Activated naive CD4-positive, alpha-beta T cell treated with anti-CD3 and anti-CD28 coated beads, Interleukin-2, amount 50 U/mL, for 72 hours (primary cell): ENCODE measurements around the gene TAS2R60. TPM values are rescaled to one million over a fixed set of nuclear protein-coding genes. Genes with fewer than 3 reads are reported as not detected.
"Not testable (repeated sequence)": the region's sequence is repeated elsewhere in the genome, so short reads cannot be mapped to it uniquely, and the experiment has no call there.

ENCODE experiments used
- ATAC-seq, 2 donors: fragments of 150-1000 bp; cut with Tn5 transposase; 2 replicates each; pipeline ENCODE4 v1.10.0; 2021; ENCODE audit warnings: mild to moderate bottlenecking in 2 of 2, moderate library complexity in 2 of 2
- DNase-seq, 2 donors: peaks; one replicate each; pipeline ENCODE4 v3.0.0; 2021 to 2022; ENCODE audit warnings: low spot score in 2 of 2
- H3K27ac Mint-ChIP-seq, 2 donors: one replicate each; pipeline ENCODE4 v1.8.0; 2022; ENCODE audit warnings: mild to moderate bottlenecking in 2 of 2, mixed read lengths in 2 of 2
- H3K36me3 Mint-ChIP-seq, 2 donors: one replicate each; pipeline ENCODE4 v1.8.0; 2022; ENCODE audit warnings: mixed read lengths in 2 of 2
- H3K9me3 Mint-ChIP-seq, 2 donors: one replicate each; pipeline ENCODE4 v1.8.0; 2022; ENCODE audit warnings: mixed read lengths in 2 of 2
- total RNA-seq, 2 donors: library from RNA; stranded (reverse); gene quantifications; one replicate each; pipeline ENCODE4 v1.2.3, GENCODE V29; 2022

The TAS2R60 gene
- total RNA-seq, 2 donors from 2014 or later: not detected

GRCh38 chr7:143452495-143452894, 9.2 kb downstream of the TAS2R60 start:
- Mint-ChIP-seq H3K27ac (no peak overlapping the region), H3K36me3 (peaks cover 0 to 5% of the 10 kb centered on the region in 2 donors), H3K9me3 (no peaks in the 10 kb centered on the region)
- no peak for ATAC-seq
- DNase-seq: no peak

- no peak for DNase-seq
- ATAC-seq: no peak
- Mint-ChIP-seq H3K27ac (no peak overlapping the region), H3K36me3 (peaks cover 0 to 12% of the 10 kb centered on the region in 2 donors), H3K9me3 (no peaks in the 10 kb centered on the region)
Observed at GRCh38 chr7:143454091-143454680, 10.9 kb downstream of the TAS2R60 start.

GRCh38 chr7:143455491-143455890, 12.2 kb downstream of the TAS2R60 start:
- no peak overlapping the region for H3K27ac Mint-ChIP-seq
- no peaks in the 10 kb centered on the region for H3K9me3 Mint-ChIP-seq
- ATAC-seq (no peak), DNase-seq (no peak)
- H3K36me3 Mint-ChIP-seq: peaks cover 0 to 13% of the 10 kb centered on the region in 2 donors

- DNase-seq (no peak), ATAC-seq (no peak)
- H3K9me3 Mint-ChIP-seq: no peaks in the 10 kb centered on the region
Observed at GRCh38 chr7:143455942-143456341, 12.7 kb downstream of the TAS2R60 start.

GRCh38 chr7:143456992-143457793, 13.9 kb downstream of the TAS2R60 start:
- ATAC-seq (no peak), DNase-seq (no peak)
- H3K27ac Mint-ChIP-seq: peak overlapping the region in 1 of 2 donors; percentile 49
- H3K9me3 Mint-ChIP-seq: no peaks in the 10 kb centered on the region
- peaks cover 0 to 18% of the 10 kb centered on the region in 2 donors for H3K36me3 Mint-ChIP-seq

More at GRCh38 chr7:143455942-143456341, 12.7 kb downstream of the TAS2R60 start:
- Mint-ChIP-seq H3K27ac (no peak overlapping the region), H3K36me3 (peaks cover 0 to 17% of the 10 kb centered on the region in 2 donors)

- no peak for DNase-seq
- no peaks in the 10 kb centered on the region for H3K9me3 Mint-ChIP-seq
Observed at GRCh38 chr7:143458263-143458662, 15.0 kb downstream of the TAS2R60 start.

GRCh38 chr7:143458681-143459080, 15.4 kb downstream of the TAS2R60 start:
- H3K9me3 Mint-ChIP-seq: no peaks in the 10 kb centered on the region
- no peak overlapping the region for H3K27ac Mint-ChIP-seq
- H3K36me3 Mint-ChIP-seq: peaks cover 0 to 13% of the 10 kb centered on the region in 2 donors
- DNase-seq: no peak
- no peak for ATAC-seq

More at GRCh38 chr7:143458263-143458662, 15.0 kb downstream of the TAS2R60 start:
- Mint-ChIP-seq H3K36me3 (peaks cover 0 to 13% of the 10 kb centered on the region in 2 donors), H3K27ac (no peak overlapping the region)
- ATAC-seq: no peak

GRCh38 chr7:143459359-143459758, 16.1 kb downstream of the TAS2R60 start:
- Mint-ChIP-seq H3K27ac (no peak overlapping the region), H3K36me3 (peaks cover 0 to 13% of the 10 kb centered on the region in 2 donors), H3K9me3 (no peaks in the 10 kb centered on the region)
- DNase-seq (no peak), ATAC-seq (no peak)

GRCh38 chr7:143460271-143460979, 17.2 kb downstream of the TAS2R60 start:
- Mint-ChIP-seq H3K27ac (no peak overlapping the region), H3K9me3 (no peaks in the 10 kb centered on the region), H3K36me3 (peaks cover 0 to 13% of the 10 kb centered on the region in 2 donors)
- ATAC-seq (no peak), DNase-seq (no peak)

- Mint-ChIP-seq H3K9me3 (no peaks in the 10 kb centered on the region), H3K27ac (no peak overlapping the region), H3K36me3 (peaks cover 0 to 13% of the 10 kb centered on the region in 2 donors)
- no peak for DNase-seq
- no peak for ATAC-seq
Observed at GRCh38 chr7:143462045-143462444, 18.8 kb downstream of the TAS2R60 start.

GRCh38 chr7:143463556-143463955, 20.3 kb downstream of the TAS2R60 start:
- H3K27ac Mint-ChIP-seq: no peak overlapping the region
- no peak for DNase-seq
- peaks cover 0 to 7% of the 10 kb centered on the region in 2 donors for H3K36me3 Mint-ChIP-seq
- ATAC-seq: no peak
- no peaks in the 10 kb centered on the region for H3K9me3 Mint-ChIP-seq

GRCh38 chr7:143463957-143464356, 20.7 kb downstream of the TAS2R60 start:
- no peak for DNase-seq
- H3K27ac Mint-ChIP-seq: no peak overlapping the region
- H3K9me3 Mint-ChIP-seq: no peaks in the 10 kb centered on the region
- H3K36me3 Mint-ChIP-seq: peaks cover 0 to 6% of the 10 kb centered on the region in 2 donors
- ATAC-seq: no peak

- no peak overlapping the region for H3K27ac Mint-ChIP-seq
- H3K9me3 Mint-ChIP-seq: peaks cover 5% of the 10 kb centered on the region in 2 donors
- DNase-seq (no peak), ATAC-seq (no peak)
- peaks cover 0 to 5% of the 10 kb centered on the region in 2 donors for H3K36me3 Mint-ChIP-seq
Observed at GRCh38 chr7:143467724-143468123, 24.5 kb downstream of the TAS2R60 start.

GRCh38 chr7:143472071-143472689, 28.9 kb downstream of the TAS2R60 start:
- H3K9me3 Mint-ChIP-seq, DNase-seq, H3K27ac Mint-ChIP-seq, H3K36me3 Mint-ChIP-seq, ATAC-seq: not testable (repeated sequence)

- no peak for DNase-seq
- peaks cover 0 to 3% of the 10 kb centered on the region in 2 donors for H3K9me3 Mint-ChIP-seq
- no peak within 1 kb of the TSS for H3K27ac Mint-ChIP-seq
- ATAC-seq: no peak
- no peaks in the 10 kb centered on the region for H3K36me3 Mint-ChIP-seq
Observed at GRCh38 chr7:143477501-143478150, 34.4 kb downstream of the TAS2R60 start, which contains the start of gene TAS2R41. TAS2R41 (plus strand) TSS chr7:143477873; CDS start chr7:143477873, 0 bp downstream.

- DNase-seq: no peak
- ATAC-seq: no peak
- Mint-ChIP-seq H3K36me3 (no peaks in the 10 kb centered on the region), H3K9me3 (no peaks in the 10 kb centered on the region), H3K27ac (no peak overlapping the region)
Observed at GRCh38 chr7:143479055-143479766, 36.0 kb downstream of the TAS2R60 start.
